Measurements from ENCODE around the gene URB1.

- TF ChIP-seq CTCF (IDR thresholded peaks at IDR 0.05) (no peak), POLR2A (IDR thresholded peaks at IDR 0.05) (no peak)
Observed at GRCh38 chr21:32303385-32303784, 89.4 kb downstream of the URB1 start.

Measured in heart left ventricle (tissue), 13 donors.